Testis (tissue), 3 donors: ENCODE measurements around the gene MIA3. TPM values are rescaled to one million over a fixed set of nuclear protein-coding genes. Genes with fewer than 3 reads are reported as not detected.

ENCODE experiments used
- DNase-seq: peaks from one replicate; pipeline ENCODE4 v3.0.0-alpha.2; 2019
- H3K27ac ChIP-seq, 2 donors: fragments of 200-600 bp; sonication (generic); one replicate each; pipeline ENCODE4 v1.5.1; 2019
- H3K27me3 ChIP-seq: fragments of 200-600 bp; sonication (generic); one replicate; pipeline ENCODE4 v1.5.1; 2019
- H3K36me3 ChIP-seq: fragments of 200-600 bp; sonication (generic); one replicate; pipeline ENCODE4 v1.5.1; 2017; ENCODE audit warnings: low read depth; ENCODE audit errors: missing control alignments
- H3K4me1 ChIP-seq: fragments of 200-600 bp; sonication (generic); one replicate; pipeline ENCODE4 v1.5.1; 2019
- H3K4me3 ChIP-seq, 2 donors: fragments of 200-600 bp; sonication (generic); one replicate each; pipeline ENCODE4 v1.5.1; 2017 to 2019
- H3K9me3 ChIP-seq: fragments of 200-600 bp; sonication (generic); one replicate; pipeline ENCODE4 v1.5.1; 2017
- POLR2A ChIP-seq: fragments of 450-650 bp; IDR thresholded peaks from one replicate; pipeline ENCODE4 v1.6.1; 2017; ENCODE audit warnings: antibody characterized with exemption, mild to moderate bottlenecking, moderate library complexity
- WGBS, 2 donors: methylation state at CpG; one replicate each; pipeline ENCODE4 v1.1.5; 2018; 5-methylcytosine and 5-hydroxymethylcytosine counted together
- intact Hi-C: fragments of 100-400 bp; cut with DNase I; formaldehyde crosslinking; loops from one replicate; pipeline ENCODE4 v1.15.1; 2023; ENCODE audit warnings: low total_unique reads
- polyA plus RNA-seq: library from polyadenylated mRNA; stranded (reverse); fragments of 350-450 nt; fragmentation: Illumina TruSeq; extraction: RNeasy Lipid Tissue Mini Kit (QIAGEN cat#74804); gene quantifications from one replicate; pipeline ENCODE4 v1.2.3, GENCODE V29; 2014; ENCODE audit warnings: low read depth, low replicate concordance; ENCODE audit not compliant: insufficient read depth
- total RNA-seq, 2 donors: library from RNA; depleted of rRNA; stranded (reverse); fragments of >200 nt; gene quantifications; one replicate each; pipeline ENCODE4 v1.2.3, GENCODE V29; 2016
- TF ChIP-seq, protein P1 (sequence below), 3 experiments: fragments of 450-650 bp in 2 of 3; fragments of 200-600 bp in 1 of 3; sonication (generic) in 1 of 3; IDR thresholded peaks; one replicate each; pipeline ENCODE4 v1.5.1; 2016 to 2019; ENCODE audit warnings: antibody characterized with exemption in 3 of 3, mild to moderate bottlenecking in 2 of 3, moderate library complexity in 1 of 3

The MIA3 gene
- total and polyA plus RNA-seq, 3 donors from 2014 or later, result 77.8 to 92.1 (median 91.4) TPM

- DNase-seq, result no peak
- Histone ChIP-seq H3K27me3 (no peaks in the 10 kb centered on the region), H3K9me3 (no peaks in the 10 kb centered on the region), H3K4me1 (no peaks in the 10 kb centered on the region), H3K4me3 (no peak overlapping the region), H3K27ac (no peak overlapping the region), H3K36me3 (no peaks in the 10 kb centered on the region)
- intact Hi-C loops, result no loop called here
- WGBS, 2 donors, result 76 to 93% methylated on average over 6 of the region's 6 CpGs
- TF ChIP-seq, protein P1, sequence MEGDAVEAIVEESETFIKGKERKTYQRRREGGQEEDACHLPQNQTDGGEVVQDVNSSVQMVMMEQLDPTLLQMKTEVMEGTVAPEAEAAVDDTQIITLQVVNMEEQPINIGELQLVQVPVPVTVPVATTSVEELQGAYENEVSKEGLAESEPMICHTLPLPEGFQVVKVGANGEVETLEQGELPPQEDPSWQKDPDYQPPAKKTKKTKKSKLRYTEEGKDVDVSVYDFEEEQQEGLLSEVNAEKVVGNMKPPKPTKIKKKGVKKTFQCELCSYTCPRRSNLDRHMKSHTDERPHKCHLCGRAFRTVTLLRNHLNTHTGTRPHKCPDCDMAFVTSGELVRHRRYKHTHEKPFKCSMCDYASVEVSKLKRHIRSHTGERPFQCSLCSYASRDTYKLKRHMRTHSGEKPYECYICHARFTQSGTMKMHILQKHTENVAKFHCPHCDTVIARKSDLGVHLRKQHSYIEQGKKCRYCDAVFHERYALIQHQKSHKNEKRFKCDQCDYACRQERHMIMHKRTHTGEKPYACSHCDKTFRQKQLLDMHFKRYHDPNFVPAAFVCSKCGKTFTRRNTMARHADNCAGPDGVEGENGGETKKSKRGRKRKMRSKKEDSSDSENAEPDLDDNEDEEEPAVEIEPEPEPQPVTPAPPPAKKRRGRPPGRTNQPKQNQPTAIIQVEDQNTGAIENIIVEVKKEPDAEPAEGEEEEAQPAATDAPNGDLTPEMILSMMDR (IDR thresholded peaks at IDR 0.05), result no peak
- no peak for TF ChIP-seq POLR2A
These were observed 9.3 kb downstream of the MIA3 start for GRCh38 chr1:222627232-222627631.

- Histone ChIP-seq H3K27me3 (no peaks in the 10 kb centered on the region), H3K36me3 (no peaks in the 10 kb centered on the region), H3K9me3 (no peaks in the 10 kb centered on the region), H3K4me3 (no peak overlapping the region), H3K4me1 (no peaks in the 10 kb centered on the region), H3K27ac (no peak overlapping the region)
- TF ChIP-seq, protein P1 (IDR thresholded peaks at IDR 0.05), result no peak
- intact Hi-C loops, result no loop called here
- WGBS, 2 donors, result 90 to 92% methylated on average over 7 of the region's 7 CpGs
- no peak for DNase-seq
These were observed 12.1 kb downstream of the MIA3 start for GRCh38 chr1:222629921-222630535.

GRCh38 chr1:222631611-222632208 lies 13.8 kb downstream of the MIA3 start:
- intact Hi-C loops, result no loop called here

GRCh38 chr1:222632749-222633148 lies 14.9 kb downstream of the MIA3 start:
- H3K27me3 ChIP-seq, result no peaks in the 10 kb centered on the region
- H3K36me3 ChIP-seq, result no peaks in the 10 kb centered on the region

More at GRCh38 chr1:222631611-222632208, 13.8 kb downstream of the MIA3 start:
- no peak overlapping the region for H3K27ac ChIP-seq
- no peak for TF ChIP-seq POLR2A
- TF ChIP-seq, protein P1 (IDR thresholded peaks at IDR 0.05), result no peak
- H3K4me1 ChIP-seq, result no peaks in the 10 kb centered on the region
- no peaks in the 10 kb centered on the region for H3K36me3 ChIP-seq
- DNase-seq, result no peak
- H3K4me3 ChIP-seq, result no peak overlapping the region
- no peaks in the 10 kb centered on the region for H3K27me3 ChIP-seq
- 84 to 90% methylated on average over 3 of the region's 3 CpGs for WGBS, 2 donors
- no peaks in the 10 kb centered on the region for H3K9me3 ChIP-seq

More at GRCh38 chr1:222632749-222633148, 14.9 kb downstream of the MIA3 start:
- Histone ChIP-seq H3K9me3 (no peaks in the 10 kb centered on the region), H3K27ac (no peak overlapping the region), H3K4me3 (no peak overlapping the region), H3K4me1 (no peaks in the 10 kb centered on the region)
- DNase-seq, result no peak
- TF ChIP-seq, protein P1 (IDR thresholded peaks at IDR 0.05), result no peak
- no peak for TF ChIP-seq POLR2A
- intact Hi-C loops, result no loop called here
- 61 to 72% methylated on average over 2 of the region's 2 CpGs for WGBS, 2 donors
